B cell (primary cell): Measurements from ENCODE around the gene SMIM36. TPM values are rescaled to one million over a fixed set of nuclear protein-coding genes. Genes with fewer than 3 reads are reported as not detected.
"Not testable (repeated sequence)": the region's sequence is repeated elsewhere in the genome, so short reads cannot be mapped to it uniquely, and the experiment has no call there.

Experiments used
- ATAC-seq: fragments of 200-7000 bp; cut with Tn5 transposase; one replicate; pipeline ENCODE4 v1.10.0; 2021; ENCODE audit warnings: low read depth, mild to moderate bottlenecking, moderate number of reproducible peaks, moderate library complexity
- CTCF ChIA-PET: fragments of 350-600 bp; sonication (Branson Sonifier 250); formaldehyde crosslinking; loops from one replicate; lab custom pipeline; 2021; ENCODE audit warnings: antibody characterized with exemption, inconsistent platforms; lab: Charles Lee
- POLR2A ChIA-PET: fragments of 350-600 bp; sonication (Branson Sonifier 250); formaldehyde crosslinking; loops from one replicate; lab custom pipeline; 2021; ENCODE audit warnings: antibody characterized with exemption; lab: Charles Lee
- DNase-seq: peaks from one replicate; pipeline ENCODE4 v3.0.0; 2013
- H2AFZ ChIP-seq: 2 replicates; pipeline ENCODE4 v1.6.1; 2012; ENCODE audit warnings: mild to moderate bottlenecking, low read depth, low read length; ENCODE audit not compliant: insufficient read depth, poor library complexity, severe bottlenecking
- H3K27ac ChIP-seq, 2 donors: 1 replicate in 1 of 2; 2 replicates in 1 of 2; pipeline ENCODE4 v1.5.1; 2012 to 2013; ENCODE audit warnings: low read length in 2 of 2, mild to moderate bottlenecking in 2 of 2, moderate library complexity in 1 of 2
- H3K27me3 ChIP-seq, 4 experiments: fragments of 200-600 bp in 1 of 4; sonication (generic) in 1 of 4; replicated peaks in 1 of 4; 1 replicate in 2 of 4; 2 replicates in 2 of 4; pipeline versions ENCODE4 v1.6.1 to v1.7.0; 2013 to 2016; ENCODE audit warnings: low read length in 3 of 4, mild to moderate bottlenecking in 2 of 4, mixed read lengths in 1 of 4, moderate library complexity in 1 of 4; ENCODE audit not compliant: insufficient read depth in 4 of 4, control insufficient read depth in 3 of 4; ENCODE audit errors: control extremely low read depth in 1 of 4
- H3K36me3 ChIP-seq, 2 experiments: replicated peaks in 1 of 2; 1 replicate in 1 of 2; 2 replicates in 1 of 2; pipeline versions ENCODE4 v1.6.1 to v1.7.1; 2013; ENCODE audit warnings: low read length in 1 of 2; ENCODE audit not compliant: insufficient read depth in 2 of 2, control insufficient read depth in 1 of 2; ENCODE audit errors: control extremely low read depth in 1 of 2, extremely low read depth in 1 of 2
- H3K4me1 ChIP-seq, 2 donors: fragments of 200-600 bp in 1 of 2; sonication (generic) in 1 of 2; 1 replicate in 1 of 2; 2 replicates in 1 of 2; pipeline versions ENCODE4 v1.5.1 to v1.6.1; 2013 to 2017; ENCODE audit warnings: low read length in 2 of 2; ENCODE audit not compliant: control insufficient read depth in 2 of 2, insufficient read depth in 2 of 2
- H3K4me2 ChIP-seq: replicated peaks from 2 replicates; pipeline ENCODE3; 2012; ENCODE audit warnings: mild to moderate bottlenecking, low read depth, low read length; ENCODE audit not compliant: poor library complexity, severe bottlenecking
- H3K4me3 ChIP-seq, 5 experiments: fragments of 200-600 bp in 1 of 5; sonication (generic) in 1 of 5; 1 replicate in 3 of 5; 2 replicates in 2 of 5; pipeline versions ENCODE4 v1.5.1 to v1.7.0; 2011 to 2016; ENCODE audit warnings: low read length in 4 of 5, mild to moderate bottlenecking in 4 of 5, low read depth in 2 of 5, control low read depth in 1 of 5, moderate library complexity in 1 of 5; ENCODE audit not compliant: insufficient read depth in 1 of 5; ENCODE audit errors: control extremely low read depth in 1 of 5, extremely low read depth in 1 of 5
- H3K79me2 ChIP-seq: fragments of 200-600 bp; sonication (generic); one replicate; pipeline ENCODE4 v1.6.0; 2016; ENCODE audit warnings: low read length; ENCODE audit not compliant: control insufficient read depth, insufficient read depth
- H3K9ac ChIP-seq: fragments of 200-600 bp; sonication (generic); 2 replicates; pipeline ENCODE4 v1.6.1; 2017; ENCODE audit warnings: mild to moderate bottlenecking, low read length, moderate library complexity
- H3K9me3 ChIP-seq, 3 donors: one replicate each; pipeline versions ENCODE4 v1.6.1 to v1.7.1; 2013; ENCODE audit warnings: low read length in 2 of 3; ENCODE audit not compliant: control insufficient read depth in 2 of 3, insufficient read depth in 1 of 3; ENCODE audit errors: control extremely low read depth in 1 of 3
- H4K20me1 ChIP-seq: 2 replicates; pipeline ENCODE4 v1.6.0; 2012; ENCODE audit warnings: mild to moderate bottlenecking, low read length; ENCODE audit not compliant: insufficient read depth, control insufficient read depth, poor library complexity, severe bottlenecking
- H3K27ac Mint-ChIP-seq: one replicate; pipeline ENCODE4 v1.8.0; 2021; ENCODE audit warnings: mixed read lengths
- H3K27me3 Mint-ChIP-seq: one replicate; pipeline ENCODE4 v1.8.0; 2021; ENCODE audit warnings: mixed read lengths
- H3K4me1 Mint-ChIP-seq: one replicate; pipeline ENCODE4 v1.8.0; 2021; ENCODE audit warnings: mixed read lengths
- H3K4me3 Mint-ChIP-seq: one replicate; pipeline ENCODE4 v1.8.0; 2021; ENCODE audit warnings: mixed read lengths
- H3K9me3 Mint-ChIP-seq: one replicate; pipeline ENCODE4 v1.8.0; 2022; ENCODE audit warnings: mixed read lengths; ENCODE audit not compliant: insufficient read depth
- EZH2 ChIP-seq: IDR thresholded peaks from 2 replicates; pipeline ENCODE4 v1.6.1; 2012; ENCODE audit warnings: borderline replicate concordance, low read depth, mild to moderate bottlenecking, moderate library complexity, low read length; ENCODE audit not compliant: insufficient read depth, poor library complexity, severe bottlenecking
- WGBS: methylation state at CpG from one replicate; pipeline ENCODE4 v1.1.5; 2013; ENCODE audit warnings: missing lambda C conversion rate; ENCODE audit not compliant: insufficient coverage; 5-methylcytosine and 5-hydroxymethylcytosine counted together
- intact Hi-C: fragments of 100-400 bp; cut with micrococcal nuclease; formaldehyde crosslinking; loops from one replicate; pipeline ENCODE4 v1.10.0; 2022
- polyA plus RNA-seq: library from polyadenylated mRNA; depleted of rRNA; stranded (reverse); fragments of >200 nt; gene quantifications from 2 replicates; pipeline ENCODE4 v1.2.3, GENCODE V29; 2012
- total RNA-seq, 2 donors: library from RNA; stranded (reverse); fragments of 120-200 nt in 1 of 2; gene quantifications; 1 replicate in 1 of 2; 2 replicates in 1 of 2; pipeline versions ENCODE4 v1.2.3 to v1.2.4, GENCODE V29; 2013 to 2022
- TF ChIP-seq, protein P1 (sequence below): fragments of 200-600 bp; IDR thresholded peaks from one replicate; pipeline ENCODE4 v1.8.0; 2022; ENCODE audit warnings: antibody characterized with exemption, mild to moderate bottlenecking

The SMIM36 gene
- total and polyA plus RNA-seq, 2 donors (not counting 1 experiment from before 2014, with no cell fraction given) = not detected

DNA sequence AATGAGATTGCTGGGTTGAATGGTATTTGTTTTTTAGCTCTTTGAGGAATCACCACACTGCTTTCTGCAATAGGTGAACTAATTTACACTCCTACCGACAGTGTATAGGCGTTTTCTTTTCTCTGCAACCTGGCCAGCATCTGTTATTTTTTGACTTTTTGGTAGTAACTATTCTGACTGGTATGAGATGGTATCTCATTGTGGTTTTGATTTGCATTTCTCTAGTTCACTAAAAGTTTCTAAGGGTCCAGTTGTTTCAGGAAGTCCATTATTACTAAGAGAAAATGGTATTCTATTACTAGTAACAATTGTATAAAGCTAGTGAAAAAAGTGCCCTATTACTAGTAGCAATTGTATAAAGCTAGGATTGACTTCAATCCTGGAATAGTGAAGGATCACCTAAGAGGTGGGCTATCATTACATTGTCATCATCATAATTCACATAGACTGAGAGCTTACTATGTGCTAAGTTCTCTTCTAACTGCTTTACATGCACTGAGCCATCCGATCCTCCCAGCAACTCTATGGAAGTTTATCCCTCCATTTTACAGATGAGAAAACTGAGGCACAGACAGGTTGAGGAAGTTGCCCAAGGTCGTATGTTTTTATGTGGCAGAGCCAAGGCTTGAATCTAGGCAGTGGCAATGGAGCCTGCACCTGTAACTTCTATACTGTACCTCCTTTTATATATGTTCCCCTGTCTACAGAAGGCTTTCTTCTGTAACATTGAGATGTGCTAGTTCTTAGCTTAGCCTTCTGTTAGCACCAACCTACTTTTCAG is 13.4 kb upstream of the SMIM36 start:
- intact Hi-C loops = loop anchor here (5.0 kb wide), 1 partner anchor 1193 kb away; no protein-coding TSS in a partner anchor
- no peaks in the 10 kb centered on the region for H3K4me1 Mint-ChIP-seq
- POLR2A ChIA-PET = no interaction called here

DNA sequence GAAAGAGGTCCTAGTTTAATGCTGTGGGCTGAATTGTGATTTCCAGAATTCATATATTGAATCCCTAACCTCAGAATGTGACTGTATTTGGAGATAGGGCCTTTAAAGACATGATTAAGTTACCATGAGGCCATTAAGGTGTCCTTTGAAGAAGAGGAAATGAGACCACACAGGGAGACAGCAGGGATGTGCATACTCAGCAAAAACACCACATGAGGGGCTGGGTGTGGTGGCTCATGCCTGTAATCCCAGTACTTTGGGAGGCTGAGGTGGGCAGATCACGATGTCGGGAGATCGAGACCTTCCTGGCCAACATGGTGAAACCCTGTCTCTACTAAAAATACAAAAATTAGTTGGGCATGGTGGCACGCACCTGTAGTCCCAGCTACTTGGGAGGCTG is 11.8 kb upstream of the SMIM36 start:
- H3K27ac ChIP-seq, H3K4me3 Mint-ChIP-seq, H3K27me3 ChIP-seq, H3K27ac Mint-ChIP-seq, DNase-seq, H3K9me3 ChIP-seq, H3K4me2 ChIP-seq, H3K9me3 Mint-ChIP-seq, H4K20me1 ChIP-seq, H3K79me2 ChIP-seq, H3K9ac ChIP-seq, ATAC-seq, H3K4me1 ChIP-seq, H2AFZ ChIP-seq, intact Hi-C loops, H3K4me3 ChIP-seq, H3K27me3 Mint-ChIP-seq, H3K36me3 ChIP-seq, H3K4me1 Mint-ChIP-seq, POLR2A ChIA-PET: not testable (repeated sequence)
- WGBS = 80% methylated on average over 1 of the region's 4 CpGs
- CTCF ChIA-PET = interaction anchor here (4.6 to 8.2 kb wide), 4 partner anchors 10 to 248 kb away, joined by 50 to 233 read pairs (median 120); partner anchors contain the start of genes SMIM36 and TMEM100

More for the DNA sequence above, 13.4 kb upstream of the SMIM36 start:
- no peak overlapping the region for H3K27ac Mint-ChIP-seq
- no peaks in the 10 kb centered on the region for H3K4me1 ChIP-seq
- no peak overlapping the region for H2AFZ ChIP-seq
- H3K79me2 ChIP-seq = no peaks in the 10 kb centered on the region
- no peak overlapping the region for H3K4me3 Mint-ChIP-seq
- no peak overlapping the region for H3K4me2 ChIP-seq
- no peaks in the 10 kb centered on the region for H3K9me3 ChIP-seq
- no peak overlapping the region for H3K27ac ChIP-seq
- H3K36me3 ChIP-seq = no peaks in the 10 kb centered on the region
- no peak for DNase-seq
- no peak for ATAC-seq
- CTCF ChIA-PET = interaction anchor here (0.7 to 8.2 kb wide), 15 partner anchors 9 to 1191 kb away, joined by 3 to 233 read pairs (median 8); partner anchors contain the start of genes SMIM36 and TMEM100
- H3K9me3 Mint-ChIP-seq = peaks cover 6% of the 10 kb centered on the region
- TF ChIP-seq, protein P1, sequence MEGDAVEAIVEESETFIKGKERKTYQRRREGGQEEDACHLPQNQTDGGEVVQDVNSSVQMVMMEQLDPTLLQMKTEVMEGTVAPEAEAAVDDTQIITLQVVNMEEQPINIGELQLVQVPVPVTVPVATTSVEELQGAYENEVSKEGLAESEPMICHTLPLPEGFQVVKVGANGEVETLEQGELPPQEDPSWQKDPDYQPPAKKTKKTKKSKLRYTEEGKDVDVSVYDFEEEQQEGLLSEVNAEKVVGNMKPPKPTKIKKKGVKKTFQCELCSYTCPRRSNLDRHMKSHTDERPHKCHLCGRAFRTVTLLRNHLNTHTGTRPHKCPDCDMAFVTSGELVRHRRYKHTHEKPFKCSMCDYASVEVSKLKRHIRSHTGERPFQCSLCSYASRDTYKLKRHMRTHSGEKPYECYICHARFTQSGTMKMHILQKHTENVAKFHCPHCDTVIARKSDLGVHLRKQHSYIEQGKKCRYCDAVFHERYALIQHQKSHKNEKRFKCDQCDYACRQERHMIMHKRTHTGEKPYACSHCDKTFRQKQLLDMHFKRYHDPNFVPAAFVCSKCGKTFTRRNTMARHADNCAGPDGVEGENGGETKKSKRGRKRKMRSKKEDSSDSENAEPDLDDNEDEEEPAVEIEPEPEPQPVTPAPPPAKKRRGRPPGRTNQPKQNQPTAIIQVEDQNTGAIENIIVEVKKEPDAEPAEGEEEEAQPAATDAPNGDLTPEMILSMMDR = no peak
- TF ChIP-seq EZH2 = no peak
- WGBS = no CpG with 5 or more reads among the region's 4 CpGs
- H3K27me3 Mint-ChIP-seq = peaks cover 9% of the 10 kb centered on the region
- no peak overlapping the region for H3K9ac ChIP-seq
- no peak overlapping the region for H3K4me3 ChIP-seq
- no peaks in the 10 kb centered on the region for H3K27me3 ChIP-seq
- no peaks in the 10 kb centered on the region for H4K20me1 ChIP-seq
